NCI-H2171 treated with DMSO at 0.1 percent for 48 hours (cell line): Measurements from ENCODE around the gene TMEM19.
A peak's percentile ranks its signal among the peaks of the same experiment; 100 is the strongest.

Experiments
- DNase-seq: peaks from one replicate; lab custom pipeline; 2025; lab: John Stamatoyannopoulos, UW

The TMEM19 gene

DNA sequence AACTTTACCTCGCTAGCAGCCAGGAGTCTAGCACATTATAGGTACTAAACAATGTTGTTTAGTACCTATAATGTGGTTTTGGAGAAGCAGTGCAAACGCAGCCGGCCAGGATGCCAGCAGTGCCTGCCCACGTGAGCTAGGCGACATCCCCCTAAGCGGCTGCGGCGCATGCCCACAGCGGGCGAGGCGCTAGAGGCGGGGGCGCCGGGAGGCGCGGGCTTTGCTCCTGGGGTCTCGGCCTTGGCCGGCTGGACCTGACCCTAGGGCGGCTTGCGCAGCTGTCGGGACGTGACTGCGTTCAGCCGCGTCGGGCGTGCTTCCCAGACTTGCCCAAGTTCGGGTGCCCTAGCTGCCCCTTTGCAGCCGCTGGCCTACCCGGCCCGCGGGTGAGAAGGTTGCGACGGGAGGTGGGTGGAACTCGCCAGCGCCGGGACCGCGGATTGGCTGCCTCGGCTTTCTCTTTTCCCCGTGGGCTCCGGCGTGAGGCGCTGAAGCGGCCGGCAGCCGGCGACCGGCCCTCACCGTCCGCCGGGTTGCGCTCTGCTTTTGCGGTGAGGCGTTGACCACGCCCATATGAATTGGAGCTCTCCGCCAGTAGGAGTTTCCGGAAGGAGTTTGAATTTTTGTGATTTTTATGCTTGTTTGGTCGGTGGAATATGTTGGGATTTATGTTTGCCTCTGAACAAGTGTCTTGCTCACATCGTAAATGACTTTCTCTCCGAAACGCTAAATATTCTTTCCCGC is at the start of gene TMEM19:
TSS of gene TMEM19 (plus strand) at position 169 of the 744 bp plus-strand sequence. CDS start 599 bp downstream, outside the sequence.
- peak; percentile 89 for DNase-seq

DNA sequence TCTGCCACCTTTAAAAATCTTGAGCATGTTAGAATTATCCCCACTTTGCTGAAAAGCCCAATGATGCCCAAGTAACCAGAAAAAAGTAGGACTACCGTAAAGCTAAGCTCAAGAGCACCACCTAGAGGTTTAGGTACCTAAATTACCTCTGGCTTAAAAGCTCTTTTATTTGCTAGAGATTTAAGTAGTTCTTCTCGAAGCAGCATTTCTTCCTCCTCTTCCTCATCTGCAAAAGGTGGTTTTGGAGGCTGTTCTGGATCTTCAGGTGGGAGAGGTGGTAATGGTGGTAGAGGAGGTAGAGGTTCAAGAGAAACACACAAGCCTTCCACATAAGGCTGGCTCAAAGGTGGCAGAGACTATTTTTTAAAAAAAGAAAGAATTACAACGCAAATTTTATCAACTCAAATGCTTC is 49.2 kb upstream of the TMEM19 start:
- DNase-seq, result peak; percentile 67

DNA sequence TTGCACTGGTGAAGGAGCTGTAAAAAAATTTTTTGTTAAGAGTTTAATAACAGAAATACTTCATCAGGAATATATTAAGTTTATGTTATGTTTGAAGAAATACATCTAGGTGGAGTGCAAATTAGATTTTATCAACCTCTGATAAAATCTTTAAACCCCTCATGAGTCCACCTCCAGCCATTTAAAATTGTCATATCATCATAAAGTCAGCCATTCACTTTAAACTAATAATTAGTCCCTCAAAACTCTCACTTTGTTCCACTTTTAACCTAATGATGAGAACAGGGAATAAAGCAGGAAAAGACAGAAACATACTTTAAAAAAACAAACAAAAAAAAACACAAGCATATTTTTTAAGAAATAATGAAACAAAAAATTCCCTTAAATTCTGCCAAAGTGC is 47.4 kb upstream of the TMEM19 start:
- no peak for DNase-seq

DNA sequence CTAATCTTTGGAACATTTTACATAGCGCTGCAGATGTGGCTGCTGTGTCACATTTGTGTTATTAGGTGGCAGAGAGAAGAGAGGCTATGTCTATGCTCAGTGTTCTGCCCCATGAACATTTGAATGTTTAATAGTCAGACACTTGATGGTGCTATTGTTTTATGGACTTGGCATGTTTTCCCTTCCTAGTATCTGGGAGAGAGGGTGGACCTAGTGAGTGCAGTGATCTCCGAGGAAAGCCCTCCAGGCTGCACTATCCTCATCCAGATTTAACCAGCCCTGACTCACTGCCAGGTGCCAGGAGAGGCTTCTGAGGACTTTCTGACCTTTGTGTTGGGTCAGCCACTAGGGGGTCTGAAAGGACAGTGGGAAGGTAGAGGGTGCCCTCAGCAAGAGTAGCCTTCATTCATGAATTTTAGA is 46.5 kb upstream of the TMEM19 start:
- DNase-seq, result no peak

DNA sequence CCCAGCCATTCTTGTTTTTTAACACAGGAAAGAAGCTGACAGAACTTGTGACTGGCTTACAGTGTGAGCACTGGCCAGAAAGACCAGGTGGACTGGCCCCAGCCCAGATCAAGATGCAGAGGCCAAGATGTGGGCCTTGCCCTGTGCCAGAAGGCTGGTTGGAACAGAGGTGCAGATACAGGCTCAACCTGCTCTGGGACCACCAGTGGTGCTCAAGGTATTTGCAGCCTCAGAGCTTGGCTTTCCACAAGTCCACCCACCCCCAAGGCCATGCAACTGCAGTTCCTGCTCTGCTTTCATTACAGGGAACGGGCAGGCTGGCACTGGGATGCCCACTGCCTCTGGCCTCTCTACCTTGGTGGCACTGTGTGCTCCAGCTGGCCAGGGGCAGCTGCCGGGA is 45.6 kb upstream of the TMEM19 start:
- DNase-seq, result no peak

DNA sequence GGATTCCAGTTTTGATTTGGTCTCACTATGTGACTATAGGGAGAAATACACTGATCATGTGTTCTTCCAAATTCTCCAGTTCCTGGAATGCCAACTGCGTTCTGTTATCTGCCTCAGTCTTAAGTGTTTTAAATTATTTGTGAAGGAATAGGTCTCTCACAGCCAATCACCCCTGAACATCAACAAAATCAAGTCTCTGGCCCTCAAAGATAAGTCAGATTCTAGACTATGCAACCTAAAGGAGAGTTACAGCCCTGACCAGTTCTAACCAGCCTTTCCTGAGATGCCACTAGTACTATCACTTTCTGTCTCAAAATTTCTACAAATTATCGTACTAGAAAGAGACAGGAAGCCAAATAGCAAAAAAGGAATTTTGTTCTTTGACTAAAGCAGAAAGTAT is 44.5 kb upstream of the TMEM19 start:
- no peak for DNase-seq

DNA sequence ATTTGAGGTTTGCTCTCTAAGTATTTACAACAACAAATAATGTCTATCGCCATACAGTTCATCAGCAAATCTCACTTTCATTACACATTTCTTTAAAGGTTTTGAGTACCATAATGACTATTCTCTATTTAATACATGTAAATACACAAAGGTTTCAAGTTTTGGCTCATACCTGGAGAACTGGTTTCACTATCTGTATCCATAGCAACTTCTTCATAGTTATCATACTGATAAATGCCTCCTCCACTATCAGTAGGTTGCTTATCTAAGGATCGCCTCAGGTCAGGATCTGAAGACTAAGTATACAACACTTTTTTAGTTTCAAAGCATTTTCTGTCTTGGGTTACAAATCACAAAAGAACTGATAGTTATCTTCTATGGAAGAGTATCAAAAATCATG is 43.6 kb upstream of the TMEM19 start:
- no peak for DNase-seq

DNA sequence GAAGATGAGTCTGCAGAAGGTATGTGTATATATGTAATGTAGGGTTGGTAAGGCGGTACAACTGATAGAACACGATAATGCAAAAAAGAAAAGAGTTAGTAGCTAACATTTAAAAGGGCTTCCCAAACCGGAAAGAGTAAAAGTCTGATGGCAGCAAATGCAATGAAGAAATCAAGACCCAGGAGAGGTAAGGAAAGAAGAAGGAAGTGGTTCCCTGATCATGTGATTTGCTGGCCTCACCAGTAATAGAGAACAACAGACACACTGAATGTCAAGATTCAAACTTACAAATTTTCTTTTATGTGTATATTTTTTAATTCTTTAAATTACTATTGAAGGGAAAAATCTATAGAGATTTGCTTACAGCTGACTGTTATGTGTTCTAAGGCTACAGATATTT is 40.6 kb upstream of the TMEM19 start:
- no peak for DNase-seq

DNA sequence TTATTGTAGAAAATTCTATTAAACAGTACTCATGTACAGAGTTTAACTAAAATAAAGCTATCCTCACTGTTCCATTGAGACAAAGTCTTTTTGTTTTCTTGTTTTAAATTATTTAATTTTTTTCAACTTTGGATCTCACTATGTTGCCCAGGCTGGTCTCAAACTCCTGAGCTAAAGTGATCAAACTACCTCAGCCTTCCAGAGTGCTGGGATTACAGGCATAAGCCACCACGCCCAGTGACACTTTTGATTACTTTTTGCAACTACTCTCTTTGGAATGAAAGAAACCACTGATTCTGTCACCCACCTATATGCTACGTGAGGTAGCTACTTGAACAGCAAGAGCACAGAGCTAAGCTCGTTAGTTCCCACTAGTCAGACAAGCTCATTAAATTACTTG is 39.4 kb upstream of the TMEM19 start:
- no peak for DNase-seq

DNA sequence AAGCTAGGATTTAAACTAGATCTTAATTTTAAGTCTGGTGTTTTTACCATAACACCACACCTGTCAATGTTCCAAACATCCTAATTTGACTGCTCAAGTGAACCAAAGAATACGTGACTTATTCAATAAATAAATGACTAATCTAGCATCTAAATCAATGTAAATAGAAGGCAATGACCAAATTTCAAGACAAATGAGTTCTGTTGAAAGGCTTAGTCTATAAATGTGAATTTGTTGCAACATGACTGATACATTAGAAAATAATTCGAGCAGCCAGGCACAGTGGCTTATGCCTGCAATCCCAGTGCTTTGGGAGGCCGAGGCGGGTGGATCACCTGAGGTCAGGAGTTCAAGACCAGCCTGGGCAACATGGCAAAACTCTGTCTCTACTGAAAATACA is 37.3 kb upstream of the TMEM19 start:
- DNase-seq, result no peak

DNA sequence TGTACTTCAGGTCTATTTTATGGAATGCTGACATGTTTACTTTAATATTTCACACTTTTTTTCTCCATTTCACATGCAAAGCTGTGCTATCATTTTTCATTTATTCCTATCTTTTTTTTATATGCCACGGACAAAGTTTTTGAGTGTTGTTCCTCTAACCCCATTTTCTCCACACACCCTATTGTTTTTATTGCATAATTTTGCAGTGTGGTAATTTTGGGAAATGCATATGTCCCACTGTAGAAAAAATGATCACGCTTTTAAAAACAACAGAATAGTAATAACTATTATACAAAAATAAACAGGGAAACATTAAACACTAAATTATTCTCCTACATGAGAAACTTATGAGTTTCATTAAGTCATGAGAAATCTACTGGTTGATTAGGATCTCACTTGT is 36.5 kb upstream of the TMEM19 start:
- DNase-seq, result no peak

DNA sequence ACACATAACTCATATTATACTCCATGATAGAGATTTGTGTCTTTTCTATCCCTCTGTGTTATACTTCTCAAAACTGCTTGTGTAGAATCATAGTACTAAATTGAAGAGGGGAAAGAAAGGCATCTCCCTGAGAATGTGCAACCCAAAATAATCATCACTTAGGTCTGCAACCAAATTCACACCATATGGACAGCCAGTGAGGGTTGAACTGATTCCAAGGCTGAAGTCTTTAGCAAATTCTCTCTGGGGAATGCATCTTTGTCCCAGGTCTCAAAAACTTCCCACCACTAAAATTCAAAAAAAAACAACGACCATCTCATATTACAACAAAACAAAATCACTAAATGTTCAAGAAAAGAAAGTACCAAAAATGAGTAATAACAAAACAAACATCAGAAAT is 33.2 kb upstream of the TMEM19 start:
- peak; percentile 90 for DNase-seq

DNA sequence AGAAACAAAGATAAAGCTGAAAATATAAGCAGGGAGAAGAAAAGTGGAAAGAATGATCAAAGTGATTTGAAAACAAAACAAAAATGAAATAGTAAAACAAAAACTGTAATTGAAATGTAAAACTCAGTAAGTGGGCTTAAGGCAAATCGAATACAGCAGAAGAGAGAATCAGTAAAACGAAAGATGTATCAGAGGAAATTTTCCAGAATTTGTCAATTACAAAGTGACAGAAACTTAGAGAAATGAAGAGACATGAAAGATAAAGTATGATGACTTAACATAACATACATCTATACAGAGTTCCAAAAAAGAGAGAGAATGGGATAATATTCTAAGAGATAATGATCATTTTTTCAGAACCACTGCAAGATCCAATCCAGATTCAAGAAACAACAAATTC is 32.7 kb upstream of the TMEM19 start:
- no peak for DNase-seq

DNA sequence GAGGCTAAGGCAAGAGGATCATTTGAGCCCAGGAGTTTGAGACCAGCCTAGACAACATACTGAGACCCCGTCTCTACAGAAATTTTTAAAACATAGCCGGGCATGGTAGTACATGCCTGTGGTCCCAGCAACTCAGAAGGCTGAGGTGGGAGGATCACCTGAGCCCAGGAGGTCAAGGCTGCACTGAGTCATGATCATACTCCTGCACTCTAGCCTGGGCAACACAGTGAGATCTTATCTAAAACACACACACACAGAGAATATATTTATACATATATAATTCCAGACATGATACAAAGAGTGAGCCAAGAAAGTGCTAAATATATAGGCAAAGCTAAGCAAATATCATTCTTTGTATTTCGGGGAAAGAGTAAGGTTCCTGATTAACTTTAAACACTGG is 31.7 kb upstream of the TMEM19 start:
- no peak for DNase-seq

DNA sequence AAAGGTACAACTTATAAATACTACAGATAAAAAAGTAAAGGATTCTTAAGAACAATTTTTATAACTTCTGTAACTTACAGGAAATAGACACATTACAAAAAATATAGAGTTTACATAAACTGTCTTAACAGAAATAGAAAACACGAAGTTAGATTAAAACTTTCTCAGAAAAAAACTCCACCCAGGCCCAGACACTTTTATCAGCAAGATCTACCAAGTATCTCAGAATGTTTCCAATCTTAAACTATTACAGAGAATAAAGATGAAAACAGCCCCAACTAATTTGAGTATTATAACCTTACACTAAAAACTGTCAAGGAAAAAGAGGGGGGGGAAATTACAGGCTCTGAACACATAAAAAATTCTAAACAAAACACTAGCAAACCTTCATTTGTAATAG is 30.4 kb upstream of the TMEM19 start:
- DNase-seq, result no peak

DNA sequence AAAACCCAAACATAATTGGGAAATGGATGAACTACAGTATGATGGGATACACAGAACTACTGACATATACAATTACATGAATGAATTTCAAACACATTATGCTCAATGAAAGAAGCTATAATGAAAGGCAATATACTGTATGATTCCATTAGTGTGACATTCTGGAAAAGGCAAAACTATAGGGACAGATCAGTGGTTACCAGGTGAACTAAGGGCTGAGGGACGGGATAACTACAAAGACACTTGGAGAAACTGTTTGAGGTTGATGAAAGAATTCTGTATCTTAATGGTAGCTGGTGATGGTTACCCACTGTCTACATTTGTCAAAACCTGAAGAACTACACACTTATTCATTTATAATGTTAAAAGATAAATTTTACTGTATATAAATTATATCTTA is 30.0 kb upstream of the TMEM19 start:
- DNase-seq, result no peak

DNA sequence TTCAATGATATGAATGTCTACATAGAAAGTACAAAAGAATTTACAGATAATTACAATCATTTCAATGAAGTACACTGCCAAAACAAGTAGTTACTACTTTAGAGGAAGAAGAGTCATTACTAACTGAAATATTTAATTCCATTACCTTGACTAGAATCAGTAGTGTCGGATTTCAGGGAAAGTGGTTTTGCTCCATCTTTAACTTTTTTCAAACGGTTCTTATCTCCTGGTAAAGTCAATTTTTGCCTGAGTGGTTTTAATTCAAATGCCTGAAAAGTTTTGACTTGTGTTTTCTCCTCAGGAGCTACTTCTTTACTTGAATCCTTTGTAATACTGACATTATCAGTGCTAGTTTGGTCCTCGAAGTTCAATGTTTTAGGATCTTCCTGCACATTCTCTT is 29.1 kb upstream of the TMEM19 start:
- no peak for DNase-seq

DNA sequence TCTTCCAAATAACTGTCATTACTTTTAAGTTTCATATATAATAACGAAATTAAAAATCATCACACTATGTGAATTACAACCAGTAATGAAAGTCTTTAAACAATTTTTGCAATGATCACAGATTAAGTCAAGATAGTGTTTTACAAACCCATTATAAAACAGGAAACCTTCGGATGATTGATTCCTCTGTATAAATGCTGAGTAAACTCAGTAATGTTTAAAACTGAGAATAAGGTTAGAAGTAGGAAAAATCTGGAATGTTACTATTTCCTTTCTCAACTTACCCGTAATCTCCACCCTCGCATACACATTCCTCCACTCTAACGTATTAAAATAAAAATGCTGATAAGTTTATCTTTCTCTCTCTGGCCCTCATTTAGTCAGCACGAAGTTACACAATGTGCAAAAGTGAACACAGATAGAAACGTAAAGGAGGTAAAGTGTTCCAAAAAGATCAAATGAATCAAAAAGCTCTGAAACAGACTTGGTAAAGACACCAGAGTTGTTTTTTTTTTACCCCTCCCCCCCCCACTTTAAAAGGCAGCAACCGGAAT is 23.8 kb upstream of the TMEM19 start:
- no peak for DNase-seq

DNA sequence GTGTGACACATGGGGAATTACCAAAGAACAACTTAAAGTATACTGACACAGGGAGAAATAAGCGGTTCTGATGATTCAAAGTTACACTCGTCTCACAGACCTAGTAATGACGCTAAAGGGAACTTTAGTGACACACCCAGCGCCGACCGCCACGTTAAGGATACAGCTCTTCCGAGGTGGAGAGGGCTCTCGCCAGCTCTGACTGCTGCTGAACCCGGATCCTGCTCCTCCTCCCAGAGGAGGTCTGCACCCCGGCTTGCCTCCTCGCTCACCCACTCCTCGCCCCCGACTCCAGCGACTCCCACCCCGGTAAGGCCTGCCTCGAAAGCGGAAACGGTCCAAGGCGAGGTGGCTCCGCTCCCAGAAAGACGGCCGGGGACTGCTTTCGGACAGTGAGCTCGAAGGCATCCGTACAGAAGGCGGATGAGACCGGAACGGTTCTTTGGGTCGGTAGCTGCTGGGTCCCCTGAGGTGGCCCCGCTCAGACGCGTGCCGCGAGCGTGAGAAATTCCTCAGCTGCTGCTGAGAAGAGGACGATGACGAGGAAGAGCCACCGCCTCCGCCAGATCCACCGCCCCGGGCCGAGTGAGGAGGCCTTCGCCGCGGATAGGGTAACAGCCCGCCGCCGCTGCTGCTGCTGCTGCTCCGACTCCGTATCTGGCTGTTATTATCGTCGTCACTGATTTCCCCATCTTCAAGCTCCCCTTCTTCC is 22.9 kb upstream of the TMEM19 start:
- DNase-seq, result peak; percentile 46

DNA sequence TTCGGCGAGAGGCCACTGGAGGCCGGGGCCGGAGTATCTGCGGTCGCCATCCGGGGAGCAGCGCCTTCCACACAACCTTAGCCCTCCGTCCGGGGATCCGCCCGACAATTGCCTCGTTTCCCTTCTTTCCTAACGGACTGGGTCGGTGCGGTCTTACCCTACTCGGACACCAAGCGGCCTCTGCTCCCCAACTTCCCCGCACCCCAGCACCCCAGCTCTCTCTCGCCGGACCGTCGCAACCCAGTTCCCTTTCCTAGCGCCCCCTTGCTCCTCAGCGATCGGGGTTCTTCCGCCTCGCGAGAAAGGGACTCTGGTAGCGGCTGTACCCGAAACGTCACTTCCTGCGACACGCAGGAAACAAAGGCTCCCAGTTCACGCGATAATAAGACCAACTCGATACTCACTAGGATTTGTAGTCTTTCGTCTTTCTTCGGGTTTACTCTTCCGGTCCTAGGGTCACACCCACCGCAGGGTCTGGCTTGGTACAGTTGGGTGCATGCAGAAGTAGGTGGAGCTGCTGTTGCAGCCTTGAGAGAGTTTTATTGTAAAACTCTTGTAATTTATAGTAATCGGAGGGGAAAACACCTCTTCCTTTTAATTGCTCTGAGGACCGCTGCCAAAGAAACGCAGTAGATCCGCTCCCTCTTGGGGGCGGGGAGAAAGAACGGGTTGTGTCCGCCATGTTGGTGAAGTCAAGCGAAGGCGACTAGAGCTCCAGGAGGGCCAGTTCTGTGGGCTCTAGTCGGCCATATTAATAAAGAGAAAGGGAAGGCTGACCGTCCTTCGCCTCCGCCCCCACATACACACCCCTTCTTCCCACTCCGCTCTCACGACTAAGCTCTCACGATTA is 22.1 kb upstream of the TMEM19 start, which contains the start of the genes THAP2 and ZFC3H1:
TSS of gene THAP2 (plus strand) at position 741 of the 850 bp plus-strand sequence. CDS start 209 bp downstream, outside the sequence.
TSS of gene ZFC3H1 (minus strand) at position 288 of the 850 bp plus-strand sequence. CDS start at position 50, 238 bp downstream.
- DNase-seq, result peak; percentile 100

DNA sequence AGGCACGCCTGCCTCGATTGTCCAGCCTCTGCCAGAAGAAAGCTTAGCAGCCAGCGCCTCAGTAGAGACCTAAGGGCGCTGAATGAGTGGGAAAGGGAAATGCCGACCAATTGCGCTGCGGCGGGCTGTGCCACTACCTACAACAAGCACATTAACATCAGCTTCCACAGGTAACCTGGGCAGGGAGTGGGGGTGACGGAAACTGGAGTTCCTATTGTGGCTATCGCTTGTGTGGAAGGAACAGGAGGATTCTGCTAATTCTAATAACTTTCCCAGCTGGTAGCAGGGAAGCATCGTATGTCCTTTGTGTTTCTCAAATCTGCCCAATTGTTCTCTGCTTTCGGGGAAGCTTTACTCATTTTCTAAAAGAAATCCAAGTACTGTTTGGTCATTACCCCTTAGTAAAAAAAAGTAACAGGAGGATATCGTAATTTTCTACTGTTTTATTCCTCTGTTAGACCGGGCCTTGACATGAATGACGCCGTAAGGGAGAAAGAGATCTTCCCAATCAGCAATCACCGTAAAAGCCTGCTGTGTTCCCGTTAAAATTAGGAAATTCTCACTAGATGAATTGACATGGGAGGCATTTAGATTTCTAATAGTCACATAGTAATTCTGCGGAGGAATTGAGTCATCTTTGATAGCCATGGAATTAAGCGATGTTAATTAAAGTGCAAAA is 21.3 kb upstream of the TMEM19 start:
- peak; percentile 46 for DNase-seq

DNA sequence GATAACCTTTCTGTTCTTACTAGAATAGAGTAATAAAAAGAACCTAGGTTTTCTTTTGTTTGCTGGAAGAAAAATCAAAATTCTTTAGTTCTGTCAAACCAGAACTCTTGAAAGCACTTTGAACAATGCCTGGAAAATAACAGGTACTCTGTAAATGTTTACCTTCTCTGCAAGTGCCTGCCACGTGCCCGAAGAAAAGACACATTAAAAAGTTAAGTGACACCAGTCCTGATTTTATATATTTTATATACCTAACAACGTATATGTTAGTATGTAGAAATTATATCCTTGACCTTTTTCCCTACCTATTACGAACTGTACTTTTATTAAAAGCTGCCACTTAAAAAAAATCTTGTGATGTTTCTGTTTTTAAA is 20.8 kb upstream of the TMEM19 start:
- DNase-seq, result no peak
